Measurements from ENCODE around the gene NBAS.
A peak's percentile ranks its signal among the peaks of the same experiment; 100 is the strongest.

Gene NBAS

DNA sequence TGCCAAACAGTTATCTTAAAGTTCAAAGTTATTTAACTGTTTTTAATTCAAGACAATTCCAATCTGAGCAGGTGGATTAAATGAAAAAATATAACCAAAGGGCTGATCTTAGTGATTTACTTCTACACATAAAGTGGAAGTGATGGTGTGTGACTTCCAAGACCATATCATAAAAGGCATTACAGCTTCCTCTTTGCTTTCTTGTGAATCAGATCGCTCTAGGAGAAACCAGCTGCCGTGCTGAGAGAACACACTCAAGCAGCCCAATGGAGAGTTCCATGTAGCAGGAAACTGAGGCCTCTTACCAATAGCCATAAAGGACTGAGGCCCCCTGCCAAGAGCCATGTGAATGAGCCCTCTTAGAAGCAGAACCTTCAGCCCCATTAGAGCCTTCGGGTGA lies 197.4 kb downstream of the NBAS start:
- Mint-ChIP-seq H3K4me3 (no peak overlapping the region), H3K27ac (no peak overlapping the region), H3K27me3 (ENCODE audit: low read depth) (no peaks in the 10 kb centered on the region), H3K4me1 (no peaks in the 10 kb centered on the region), H3K36me3 (ENCODE audit: low read depth) (peaks cover 43% of the 10 kb centered on the region), H3K9me3 (no peaks in the 10 kb centered on the region)
- TF ChIP-seq, protein P1, sequence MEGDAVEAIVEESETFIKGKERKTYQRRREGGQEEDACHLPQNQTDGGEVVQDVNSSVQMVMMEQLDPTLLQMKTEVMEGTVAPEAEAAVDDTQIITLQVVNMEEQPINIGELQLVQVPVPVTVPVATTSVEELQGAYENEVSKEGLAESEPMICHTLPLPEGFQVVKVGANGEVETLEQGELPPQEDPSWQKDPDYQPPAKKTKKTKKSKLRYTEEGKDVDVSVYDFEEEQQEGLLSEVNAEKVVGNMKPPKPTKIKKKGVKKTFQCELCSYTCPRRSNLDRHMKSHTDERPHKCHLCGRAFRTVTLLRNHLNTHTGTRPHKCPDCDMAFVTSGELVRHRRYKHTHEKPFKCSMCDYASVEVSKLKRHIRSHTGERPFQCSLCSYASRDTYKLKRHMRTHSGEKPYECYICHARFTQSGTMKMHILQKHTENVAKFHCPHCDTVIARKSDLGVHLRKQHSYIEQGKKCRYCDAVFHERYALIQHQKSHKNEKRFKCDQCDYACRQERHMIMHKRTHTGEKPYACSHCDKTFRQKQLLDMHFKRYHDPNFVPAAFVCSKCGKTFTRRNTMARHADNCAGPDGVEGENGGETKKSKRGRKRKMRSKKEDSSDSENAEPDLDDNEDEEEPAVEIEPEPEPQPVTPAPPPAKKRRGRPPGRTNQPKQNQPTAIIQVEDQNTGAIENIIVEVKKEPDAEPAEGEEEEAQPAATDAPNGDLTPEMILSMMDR (IDR thresholded peaks at IDR 0.05; ENCODE audit: unreplicated experiment in 3 of 3) = no peak

DNA sequence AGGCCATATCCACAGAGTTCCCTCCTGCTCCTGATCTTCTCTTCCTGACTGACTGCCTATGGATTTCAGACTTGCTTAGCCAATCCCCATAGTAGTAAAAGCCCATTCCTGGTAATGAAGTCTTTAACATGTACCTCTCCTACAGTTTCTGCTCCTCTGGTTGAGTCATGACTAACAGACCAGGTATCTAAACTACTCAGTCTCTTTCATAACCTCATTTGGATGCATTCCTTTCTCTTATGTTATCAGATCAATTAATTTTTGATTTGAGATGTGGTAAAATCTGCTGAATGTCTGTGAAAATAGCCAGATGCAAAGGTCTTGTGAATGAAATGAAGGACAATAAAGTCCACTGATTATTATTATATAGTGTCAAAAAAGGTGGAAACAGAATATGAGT lies 198.0 kb downstream of the NBAS start:
- Mint-ChIP-seq H3K27ac (no peak overlapping the region), H3K4me1 (no peaks in the 10 kb centered on the region), H3K36me3 (ENCODE audit: low read depth) (peaks cover 46% of the 10 kb centered on the region), H3K9me3 (no peaks in the 10 kb centered on the region), H3K4me3 (no peak overlapping the region), H3K27me3 (ENCODE audit: low read depth) (no peaks in the 10 kb centered on the region)
- TF ChIP-seq, protein P1 (IDR thresholded peaks at IDR 0.05; ENCODE audit: unreplicated experiment in 3 of 3) = no peak

DNA sequence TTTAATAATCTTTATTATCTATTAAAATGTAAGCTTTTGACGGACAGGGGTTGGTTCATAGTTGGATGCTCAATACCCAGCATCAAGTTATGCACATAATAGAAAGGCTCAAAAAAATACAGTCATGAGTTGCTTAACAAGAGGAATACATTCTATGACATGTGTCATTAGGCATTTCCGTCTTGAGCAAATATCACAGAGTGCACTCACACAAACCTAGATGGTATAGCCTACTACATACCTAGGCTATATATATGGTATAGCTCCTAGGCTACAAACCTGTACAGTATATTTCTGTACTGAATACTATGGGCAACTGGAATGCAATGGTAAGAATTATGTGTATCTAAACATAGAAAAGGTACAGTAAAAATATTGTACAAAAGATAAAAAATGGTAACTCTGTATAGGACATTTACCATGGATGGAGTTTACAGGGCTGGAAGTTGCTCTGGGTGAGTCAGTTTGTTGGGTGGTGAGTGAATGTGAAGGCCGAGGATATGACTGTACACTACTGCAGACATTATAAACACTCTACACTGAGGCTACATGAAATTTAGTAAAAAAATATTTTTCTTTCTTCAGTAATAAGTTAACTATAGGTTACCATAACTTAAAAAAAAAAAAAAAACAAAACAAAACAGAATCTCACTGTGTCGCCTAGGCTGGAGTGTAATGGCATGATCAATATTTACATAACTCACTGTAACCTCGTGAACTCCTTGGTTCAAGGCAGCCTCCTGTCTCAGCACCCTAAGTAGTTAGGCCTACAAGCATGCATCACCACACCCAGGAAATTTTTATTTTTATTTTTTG lies 201.2 kb downstream of the NBAS start:
- no peaks in the 10 kb centered on the region for H3K9me3 Mint-ChIP-seq
- H3K27ac Mint-ChIP-seq = peak overlapping the region in 1 of 3 experiments; percentile 28
- H3K36me3 Mint-ChIP-seq (ENCODE audit: low read depth) = peaks cover 66% of the 10 kb centered on the region
- peaks cover 8% of the 10 kb centered on the region for H3K4me1 Mint-ChIP-seq
- TF ChIP-seq, protein P1 (IDR thresholded peaks at IDR 0.05; ENCODE audit: unreplicated experiment in 3 of 3) = no peak
- H3K27me3 Mint-ChIP-seq (ENCODE audit: low read depth) = no peaks in the 10 kb centered on the region
- H3K4me3 Mint-ChIP-seq = no peak overlapping the region

DNA sequence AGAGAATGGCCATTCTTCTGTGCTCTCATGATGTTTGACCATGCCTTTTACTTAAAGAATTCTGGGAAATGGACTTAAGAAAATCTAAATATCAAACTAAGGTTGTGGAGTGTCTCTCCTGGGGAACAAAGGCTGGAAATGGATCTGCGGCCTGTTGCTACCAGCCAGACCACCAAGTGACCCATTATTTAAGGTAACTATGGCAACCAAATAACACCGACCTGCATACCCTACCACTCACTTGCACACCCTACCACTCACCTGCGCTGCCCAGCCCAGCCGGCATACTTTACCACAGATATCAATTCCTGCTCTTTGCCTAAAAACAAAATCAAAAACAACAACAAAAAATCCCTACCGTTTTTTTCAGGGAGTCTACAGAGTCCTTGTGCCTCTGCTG lies 203.2 kb downstream of the NBAS start:
- Mint-ChIP-seq H3K27me3 (ENCODE audit: low read depth) (no peaks in the 10 kb centered on the region), H3K27ac (no peak overlapping the region), H3K36me3 (ENCODE audit: low read depth) (peaks cover 55% of the 10 kb centered on the region), H3K9me3 (no peaks in the 10 kb centered on the region), H3K4me1 (peaks cover 20% of the 10 kb centered on the region), H3K4me3 (no peak overlapping the region)
- TF ChIP-seq, protein P1 (IDR thresholded peaks at IDR 0.05; ENCODE audit: unreplicated experiment in 3 of 3) = no peak

DNA sequence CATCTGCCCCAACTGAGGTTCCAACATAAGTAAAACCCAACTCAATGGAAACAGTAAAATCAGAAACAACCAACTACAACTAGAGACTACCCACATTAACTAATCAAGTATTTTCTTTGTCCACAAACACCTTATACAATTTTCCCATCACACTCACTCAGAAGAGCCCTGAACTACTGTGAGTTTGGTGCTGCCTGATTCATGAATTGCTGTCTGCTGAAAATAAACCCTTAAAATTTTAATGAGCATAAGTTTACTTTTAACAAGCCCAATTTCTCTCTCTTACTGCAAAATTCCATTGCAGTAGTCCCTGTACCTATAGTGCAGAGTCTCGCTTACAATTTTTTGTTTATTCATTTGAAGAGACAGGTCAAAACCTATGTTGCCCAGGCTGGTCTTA lies 203.9 kb downstream of the NBAS start:
- Mint-ChIP-seq H3K4me1 (peaks cover 20% of the 10 kb centered on the region), H3K27ac (no peak overlapping the region), H3K36me3 (ENCODE audit: low read depth) (peaks cover 63% of the 10 kb centered on the region), H3K27me3 (ENCODE audit: low read depth) (no peaks in the 10 kb centered on the region), H3K4me3 (no peak overlapping the region), H3K9me3 (no peaks in the 10 kb centered on the region)
- TF ChIP-seq, protein P1 (IDR thresholded peaks at IDR 0.05; ENCODE audit: unreplicated experiment in 3 of 3) = no peak

DNA sequence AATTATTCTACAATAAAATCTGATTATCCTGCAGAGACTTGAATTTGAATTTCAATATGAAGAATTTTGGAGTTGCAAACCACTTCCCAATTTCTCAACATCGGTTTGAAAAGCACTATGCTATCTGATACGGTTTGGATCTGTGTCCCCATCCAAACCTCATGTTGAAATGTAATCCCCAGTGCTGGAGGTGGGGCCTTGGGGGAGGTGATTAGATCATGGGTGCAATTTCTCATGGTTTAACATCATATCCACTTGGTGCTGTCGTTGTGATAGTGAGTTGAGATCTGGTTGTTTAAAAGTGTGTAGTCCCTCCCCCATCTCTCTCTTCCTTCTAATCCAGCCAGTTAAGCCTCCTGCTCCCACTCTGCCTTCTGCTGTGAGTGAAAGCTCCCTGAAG lies 205.7 kb downstream of the NBAS start:
- peaks cover 72% of the 10 kb centered on the region for H3K36me3 Mint-ChIP-seq (ENCODE audit: low read depth)
- peak overlapping the region in 2 of 3 experiments; percentile 22 to 57 for H3K27ac Mint-ChIP-seq
- TF ChIP-seq, protein P1 (IDR thresholded peaks at IDR 0.05; ENCODE audit: unreplicated experiment in 3 of 3) = no peak
- no peak overlapping the region for H3K4me3 Mint-ChIP-seq
- no peaks in the 10 kb centered on the region for H3K27me3 Mint-ChIP-seq (ENCODE audit: low read depth)
- H3K9me3 Mint-ChIP-seq = no peaks in the 10 kb centered on the region
- peaks cover 20% of the 10 kb centered on the region for H3K4me1 Mint-ChIP-seq
